SK-N-SH (cell line): ENCODE results near the gene CATSPER3. TPM values are rescaled to one million over a fixed set of nuclear protein-coding genes. Genes with fewer than 3 reads are reported as not detected.

Experiments used
- CTCF ChIA-PET: fragments of 300-600, 350-600 bp; formaldehyde crosslinking; extraction: SDS; loops from one replicate; lab custom pipeline; 2021; lab: Yijun Ruan, JAX
- POLR2A ChIA-PET: fragments of 350-600 bp; sonication (Branson Sonifier 250); formaldehyde crosslinking; extraction: SDS; loops from one replicate; lab custom pipeline; 2020; ENCODE audit warnings: antibody characterized with exemption, inconsistent platforms; lab: Yijun Ruan, JAX
- DNase-seq: peaks from one replicate; pipeline ENCODE4 v3.0.0; 2012
- H2AFZ ChIP-seq: fragments of 200-600 bp; sonication (generic); 2 replicates; pipeline ENCODE4 v1.8.1; 2016; ENCODE audit warnings: antibody characterized with exemption, mild to moderate bottlenecking, low read depth
- H3F3A ChIP-seq: fragments of 200-600 bp; sonication (generic); replicated peaks from 2 replicates; pipeline ENCODE3; 2016; ENCODE audit warnings: antibody characterized with exemption, mild to moderate bottlenecking; ENCODE audit not compliant: insufficient read depth
- H3K27ac ChIP-seq, 2 experiments: fragments of 200-500 bp in 1 of 2; fragments of 200-600 bp in 1 of 2; sonication (Bioruptor generic) in 1 of 2; sonication (generic), shearing (Covaris generic) in 1 of 2; 2 replicates each; pipeline versions ENCODE4 v1.5.1 to v1.6.1; 2014 to 2016; ENCODE audit warnings: low read depth in 2 of 2, inconsistent platforms in 1 of 2, low read length in 1 of 2, mild to moderate bottlenecking in 1 of 2, mixed read lengths in 1 of 2
- H3K27me3 ChIP-seq: fragments of 200-600 bp; sonication (generic), shearing (Covaris generic); 2 replicates; pipeline ENCODE4 v1.6.1; 2016; ENCODE audit warnings: mixed run types; ENCODE audit not compliant: insufficient read depth
- H3K36me3 ChIP-seq, 2 experiments: fragments of 200-500 bp in 1 of 2; fragments of 200-600 bp in 1 of 2; sonication (Bioruptor generic) in 1 of 2; sonication (generic) in 1 of 2; replicated peaks in 1 of 2; 2 replicates each; pipeline versions ENCODE3 to v1.5.1; 2014 to 2016; ENCODE audit warnings: low read length in 1 of 2, mild to moderate bottlenecking in 1 of 2; ENCODE audit not compliant: insufficient read depth in 2 of 2, control insufficient read depth in 1 of 2
- H3K4me1 ChIP-seq, 2 experiments: fragments of 200-500 bp in 1 of 2; fragments of 200-600 bp in 1 of 2; sonication (Bioruptor generic) in 1 of 2; sonication (generic), shearing (Covaris generic) in 1 of 2; 2 replicates each; pipeline versions ENCODE4 v1.5.1 to v1.6.1; 2014 to 2016; ENCODE audit warnings: low read depth in 1 of 2, low read length in 1 of 2, mixed run types in 1 of 2; ENCODE audit not compliant: insufficient read depth in 2 of 2, control insufficient read depth in 1 of 2
- H3K4me2 ChIP-seq: fragments of 200-600 bp; sonication (generic), shearing (Covaris generic); 2 replicates; pipeline ENCODE4 v1.6.1; 2017; ENCODE audit warnings: mixed run types
- H3K4me3 ChIP-seq, 2 experiments: fragments of 200-500 bp in 1 of 2; fragments of 200-600 bp in 1 of 2; sonication (Bioruptor generic) in 1 of 2; sonication (generic), shearing (Covaris generic) in 1 of 2; 2 replicates each; pipeline versions ENCODE4 v1.5.1 to v1.8.1; 2014 to 2016; ENCODE audit warnings: low read depth in 2 of 2, inconsistent platforms in 1 of 2, low read length in 1 of 2, mild to moderate bottlenecking in 1 of 2, mixed read lengths in 1 of 2, moderate library complexity in 1 of 2
- H3K79me2 ChIP-seq: fragments of 200-600 bp; sonication (generic); 2 replicates; pipeline ENCODE4 v1.8.1; 2017; ENCODE audit warnings: mild to moderate bottlenecking; ENCODE audit not compliant: insufficient read depth
- H3K9ac ChIP-seq: fragments of 200-600 bp; sonication (generic); 2 replicates; pipeline ENCODE4 v1.6.1; 2017; ENCODE audit warnings: mixed run types
- H3K9me2 ChIP-seq: fragments of 200-600 bp; sonication (generic); 2 replicates; pipeline ENCODE4 v1.6.1; 2017; ENCODE audit warnings: mixed run types
- H3K9me3 ChIP-seq: fragments of 200-600 bp; sonication (generic); 2 replicates; pipeline ENCODE4 v1.6.1; 2017; ENCODE audit warnings: mixed run types, mild to moderate bottlenecking, moderate library complexity
- H4K20me1 ChIP-seq: fragments of 200-600 bp; sonication (generic); 2 replicates; pipeline ENCODE4 v1.6.1; 2017; ENCODE audit warnings: mild to moderate bottlenecking, mixed run types; ENCODE audit not compliant: insufficient read depth
- CHD2 ChIP-seq: fragments of 150-350 bp; IDR thresholded peaks from 2 replicates; pipeline ENCODE4 v1.6.1; 2018; ENCODE audit warnings: low read length; ENCODE audit not compliant: partially characterized antibody
- ELF1 ChIP-seq: IDR thresholded peaks from 2 replicates; pipeline ENCODE4 v1.4.0; 2012
- EZH2phosphoT487 ChIP-seq: fragments of 200-600 bp; sonication (generic); IDR thresholded peaks from 2 replicates; pipeline ENCODE4 v1.6.1; 2017; ENCODE audit warnings: low read depth, mixed run types, mild to moderate bottlenecking, antibody characterized with exemption, moderate library complexity, borderline replicate concordance
- GATA2 ChIP-seq: sonication (generic); formaldehyde crosslinking; IDR thresholded peaks from 2 replicates; pipeline ENCODE4 v1.5.0; 2020; ENCODE audit warnings: mild to moderate bottlenecking, missing genetic modification reagents
- JUND ChIP-seq: IDR thresholded peaks from 2 replicates; pipeline ENCODE4 v1.4.0; 2012
- MEF2A ChIP-seq: IDR thresholded peaks from 2 replicates; pipeline ENCODE4 v1.4.0; 2012; ENCODE audit warnings: low read depth, borderline replicate concordance
- MXI1 ChIP-seq: IDR thresholded peaks from 2 replicates; pipeline ENCODE4 v1.6.1; 2012; ENCODE audit warnings: mild to moderate bottlenecking, low read depth, low read length, improper control_type of control experiment
- NFIC ChIP-seq: IDR thresholded peaks from 2 replicates; pipeline ENCODE4 v1.4.0; 2012; ENCODE audit warnings: borderline replicate concordance
- NRF1 ChIP-seq: IDR thresholded peaks from 2 replicates; pipeline ENCODE4 v1.6.1; 2012; ENCODE audit warnings: low read depth, mild to moderate bottlenecking, low read length
- RAD21 ChIP-seq: IDR thresholded peaks from 2 replicates; pipeline ENCODE4 v1.6.1; 2012; ENCODE audit warnings: mild to moderate bottlenecking, low read length
- RFX5 ChIP-seq: IDR thresholded peaks from 2 replicates; pipeline ENCODE4 v1.6.1; 2012; ENCODE audit warnings: mild to moderate bottlenecking, improper control_type of control experiment, low read length
- RXRA ChIP-seq: IDR thresholded peaks from 2 replicates; pipeline ENCODE4 v1.4.0; 2012; ENCODE audit warnings: low read depth, mild to moderate bottlenecking, borderline replicate concordance
- SIN3A ChIP-seq: IDR thresholded peaks from 2 replicates; pipeline ENCODE4 v1.6.1; 2012; ENCODE audit warnings: low read depth, mild to moderate bottlenecking, low read length, moderate library complexity, borderline replicate concordance
- SMC3 ChIP-seq: IDR thresholded peaks from 2 replicates; pipeline ENCODE4 v1.6.1; 2012; ENCODE audit warnings: low read depth, low read length, improper control_type of control experiment
- TCF12 ChIP-seq: IDR thresholded peaks from 2 replicates; pipeline ENCODE4 v1.4.0; 2012
- TEAD4 ChIP-seq: IDR thresholded peaks from 2 replicates; pipeline ENCODE4 v1.4.0; 2012; ENCODE audit warnings: mild to moderate bottlenecking, borderline replicate concordance; ENCODE audit not compliant: insufficient read depth
- WGBS: methylation state at CpG from one replicate; pipeline ENCODE4 v1.1.6; 2017; ENCODE audit warnings: low lambda C conversion rate; 5-methylcytosine and 5-hydroxymethylcytosine counted together
- polyA plus RNA-seq, 3 experiments: library from polyadenylated mRNA; depleted of rRNA; stranded (reverse); fragments of >200 nt; gene quantifications; 2 replicates each; pipeline ENCODE4 v1.2.3, GENCODE V29; 2012
- TF ChIP-seq, protein P1 (sequence below): IDR thresholded peaks from 2 replicates; pipeline ENCODE4 v1.4.0; 2012; ENCODE audit warnings: low read depth
- TF ChIP-seq, protein P2 (sequence below): IDR thresholded peaks from 2 replicates; pipeline ENCODE4 v1.6.1; 2012; ENCODE audit warnings: mild to moderate bottlenecking, low read depth, low read length, moderate library complexity
- TF ChIP-seq, protein P3 (sequence below): fragments of 150-350 bp; IDR thresholded peaks from 2 replicates; pipeline ENCODE4 v1.6.1; 2017; ENCODE audit warnings: antibody characterized with exemption, low read length, low read depth, borderline replicate concordance
- TF ChIP-seq, protein P4 (sequence below): IDR thresholded peaks from 2 replicates; pipeline ENCODE4 v1.4.0; 2012; ENCODE audit warnings: low read depth, borderline replicate concordance

Gene CATSPER3
- polyA plus RNA-seq, 1 of the 3 experiments (the other 2 are of a cell fraction): 0.26 TPM

DNA sequence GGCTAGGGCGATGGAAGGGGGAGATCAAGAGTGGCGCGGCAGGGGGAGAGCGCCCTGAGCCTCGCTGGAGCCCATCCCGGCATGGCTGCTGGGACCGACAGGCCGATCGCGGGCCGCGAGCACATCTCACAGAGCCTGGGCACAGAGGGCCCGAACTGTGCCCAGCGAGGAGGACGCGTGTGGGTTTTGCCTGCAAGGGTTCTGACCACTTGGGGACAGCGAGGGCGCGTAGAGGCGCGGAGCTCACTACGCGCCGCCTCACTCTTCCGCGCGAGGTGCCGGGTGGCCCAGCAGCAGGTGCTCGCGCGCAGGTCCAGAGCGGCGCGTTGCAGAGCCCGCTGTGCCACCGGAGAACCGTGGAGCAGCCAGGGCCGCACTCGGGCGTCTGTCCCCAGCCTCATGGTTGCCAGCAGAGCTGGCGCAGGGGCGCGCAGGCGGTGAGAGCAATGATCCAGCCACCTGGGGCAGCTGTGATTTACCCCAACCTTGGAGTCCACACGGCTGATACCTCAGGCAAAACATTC lies 82.6 kb downstream of the CATSPER3 start (continued):
- TF ChIP-seq RFX5: no peak
- TF ChIP-seq TEAD4: no peak
- no peak for TF ChIP-seq ELF1
- no peak for TF ChIP-seq CHD2
- no peak for TF ChIP-seq NFIC
- no peak for TF ChIP-seq RXRA
- TF ChIP-seq JUND: no peak
- no peak for TF ChIP-seq RAD21

DNA sequence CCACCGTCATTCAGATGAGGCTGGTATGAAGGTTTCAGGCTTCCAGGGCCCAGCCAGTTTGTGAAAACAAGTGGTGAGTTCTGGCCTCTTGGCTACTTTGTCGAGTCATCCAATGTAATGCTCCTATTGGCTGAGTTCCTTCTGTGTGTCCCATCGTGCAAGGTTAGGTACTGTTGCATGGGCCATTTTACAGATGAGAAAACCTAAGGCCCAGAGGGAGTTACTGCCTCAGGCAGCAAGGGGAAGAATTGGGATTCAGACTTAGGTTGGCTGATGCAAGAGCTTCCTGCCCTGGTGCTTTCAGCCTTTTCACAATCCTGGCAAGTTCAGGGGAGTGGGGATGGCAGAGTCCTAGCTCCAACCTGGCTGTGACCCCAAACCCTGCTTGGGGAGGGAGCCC lies 83.7 kb downstream of the CATSPER3 start:
- Histone ChIP-seq H3K27me3 (peaks cover 76% of the 10 kb centered on the region), H2AFZ (no peak overlapping the region), H3K4me1 (no peaks in the 10 kb centered on the region; a peak in 1 of 4 replicates), H3K9me2 (no peaks in the 10 kb centered on the region), H4K20me1 (no peaks in the 10 kb centered on the region), H3K27ac (no peak overlapping the region), H3K79me2 (no peaks in the 10 kb centered on the region), H3K9me3 (no peaks in the 10 kb centered on the region), H3K36me3 (no peaks in the 10 kb centered on the region), H3K4me3 (no peak overlapping the region), H3F3A (no peaks in the 10 kb centered on the region), H3K4me2 (no peak overlapping the region), H3K9ac (no peak overlapping the region)
- 3% methylated on average over 2 of the region's 3 CpGs for WGBS
- POLR2A ChIA-PET: no interaction called here
- TF ChIP-seq SIN3A (no peak), NRF1 (no peak), TCF12 (no peak), GATA2 (CRISPR knock-in tag) (no peak), MXI1 (no peak), RAD21 (no peak), EZH2phosphoT487 (no peak), RXRA (no peak), MEF2A (no peak), SMC3 (no peak), JUND (no peak)
- TF ChIP-seq, protein P1, sequence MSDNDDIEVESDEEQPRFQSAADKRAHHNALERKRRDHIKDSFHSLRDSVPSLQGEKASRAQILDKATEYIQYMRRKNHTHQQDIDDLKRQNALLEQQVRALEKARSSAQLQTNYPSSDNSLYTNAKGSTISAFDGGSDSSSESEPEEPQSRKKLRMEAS: no peak
- TF ChIP-seq, protein P2, sequence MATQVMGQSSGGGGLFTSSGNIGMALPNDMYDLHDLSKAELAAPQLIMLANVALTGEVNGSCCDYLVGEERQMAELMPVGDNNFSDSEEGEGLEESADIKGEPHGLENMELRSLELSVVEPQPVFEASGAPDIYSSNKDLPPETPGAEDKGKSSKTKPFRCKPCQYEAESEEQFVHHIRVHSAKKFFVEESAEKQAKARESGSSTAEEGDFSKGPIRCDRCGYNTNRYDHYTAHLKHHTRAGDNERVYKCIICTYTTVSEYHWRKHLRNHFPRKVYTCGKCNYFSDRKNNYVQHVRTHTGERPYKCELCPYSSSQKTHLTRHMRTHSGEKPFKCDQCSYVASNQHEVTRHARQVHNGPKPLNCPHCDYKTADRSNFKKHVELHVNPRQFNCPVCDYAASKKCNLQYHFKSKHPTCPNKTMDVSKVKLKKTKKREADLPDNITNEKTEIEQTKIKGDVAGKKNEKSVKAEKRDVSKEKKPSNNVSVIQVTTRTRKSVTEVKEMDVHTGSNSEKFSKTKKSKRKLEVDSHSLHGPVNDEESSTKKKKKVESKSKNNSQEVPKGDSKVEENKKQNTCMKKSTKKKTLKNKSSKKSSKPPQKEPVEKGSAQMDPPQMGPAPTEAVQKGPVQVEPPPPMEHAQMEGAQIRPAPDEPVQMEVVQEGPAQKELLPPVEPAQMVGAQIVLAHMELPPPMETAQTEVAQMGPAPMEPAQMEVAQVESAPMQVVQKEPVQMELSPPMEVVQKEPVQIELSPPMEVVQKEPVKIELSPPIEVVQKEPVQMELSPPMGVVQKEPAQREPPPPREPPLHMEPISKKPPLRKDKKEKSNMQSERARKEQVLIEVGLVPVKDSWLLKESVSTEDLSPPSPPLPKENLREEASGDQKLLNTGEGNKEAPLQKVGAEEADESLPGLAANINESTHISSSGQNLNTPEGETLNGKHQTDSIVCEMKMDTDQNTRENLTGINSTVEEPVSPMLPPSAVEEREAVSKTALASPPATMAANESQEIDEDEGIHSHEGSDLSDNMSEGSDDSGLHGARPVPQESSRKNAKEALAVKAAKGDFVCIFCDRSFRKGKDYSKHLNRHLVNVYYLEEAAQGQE: no peak
- TF ChIP-seq, protein P3, sequence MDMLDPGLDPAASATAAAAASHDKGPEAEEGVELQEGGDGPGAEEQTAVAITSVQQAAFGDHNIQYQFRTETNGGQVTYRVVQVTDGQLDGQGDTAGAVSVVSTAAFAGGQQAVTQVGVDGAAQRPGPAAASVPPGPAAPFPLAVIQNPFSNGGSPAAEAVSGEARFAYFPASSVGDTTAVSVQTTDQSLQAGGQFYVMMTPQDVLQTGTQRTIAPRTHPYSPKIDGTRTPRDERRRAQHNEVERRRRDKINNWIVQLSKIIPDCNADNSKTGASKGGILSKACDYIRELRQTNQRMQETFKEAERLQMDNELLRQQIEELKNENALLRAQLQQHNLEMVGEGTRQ: no peak
- TF ChIP-seq, protein P4, sequence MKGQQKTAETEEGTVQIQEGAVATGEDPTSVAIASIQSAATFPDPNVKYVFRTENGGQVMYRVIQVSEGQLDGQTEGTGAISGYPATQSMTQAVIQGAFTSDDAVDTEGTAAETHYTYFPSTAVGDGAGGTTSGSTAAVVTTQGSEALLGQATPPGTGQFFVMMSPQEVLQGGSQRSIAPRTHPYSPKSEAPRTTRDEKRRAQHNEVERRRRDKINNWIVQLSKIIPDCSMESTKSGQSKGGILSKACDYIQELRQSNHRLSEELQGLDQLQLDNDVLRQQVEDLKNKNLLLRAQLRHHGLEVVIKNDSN: no peak
- CTCF ChIA-PET: interaction anchor here (1.9 kb wide), 1 partner anchor 9 kb away, joined by 8 read pairs; no protein-coding TSS in a partner anchor
- no peak for DNase-seq
